HG03103 (cell line): ENCODE results near the gene PIGL.
"Not testable (repeated sequence)": the region's sequence is repeated elsewhere in the genome, so short reads cannot be mapped to it uniquely, and the experiment has no call there.

Source experiments
- ATAC-seq: cut with Tn5 transposase; IDR thresholded peaks from one replicate; pipeline ENCODE4 v1.9.1; 2021; ENCODE audit warnings: low read depth; ENCODE audit not compliant: unreplicated experiment

PIGL gene

DNA sequence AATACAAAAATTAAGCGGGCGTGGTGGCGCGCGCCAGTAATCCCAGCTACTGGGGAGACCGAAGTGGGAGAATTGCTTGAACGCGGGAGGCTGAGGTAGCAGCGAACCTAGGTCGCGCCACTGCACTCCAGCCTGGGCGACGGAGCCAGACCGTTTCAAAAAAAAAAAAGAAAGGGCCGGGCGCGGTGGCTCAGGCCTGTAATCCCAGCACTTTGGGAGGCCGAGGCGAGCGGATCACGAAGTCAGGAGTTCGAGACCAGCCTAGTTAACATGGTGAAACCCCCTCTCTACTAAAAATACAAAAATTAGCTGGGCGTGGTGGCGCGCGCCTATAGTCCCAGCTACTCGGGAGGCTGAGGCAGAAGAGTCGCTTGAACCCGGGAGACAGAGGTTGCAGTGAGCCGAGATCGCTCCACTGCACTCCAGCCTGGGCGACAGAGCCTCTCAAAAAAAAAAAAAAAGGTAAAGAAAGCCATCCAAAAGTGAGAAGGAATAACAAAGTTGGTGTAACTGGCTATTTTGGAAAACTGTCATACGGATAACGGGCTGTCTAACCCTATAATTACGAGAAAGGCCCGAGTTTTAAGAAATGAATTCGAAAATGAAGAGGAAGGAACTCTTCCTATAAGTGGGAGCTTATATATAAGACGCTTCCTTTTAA is 539 bp upstream of the PIGL start:
- not testable (repeated sequence) for ATAC-seq

GRCh38 chr17:16222406-16222805 is 5.4 kb downstream of the PIGL start:
- ATAC-seq: no peak

DNA sequence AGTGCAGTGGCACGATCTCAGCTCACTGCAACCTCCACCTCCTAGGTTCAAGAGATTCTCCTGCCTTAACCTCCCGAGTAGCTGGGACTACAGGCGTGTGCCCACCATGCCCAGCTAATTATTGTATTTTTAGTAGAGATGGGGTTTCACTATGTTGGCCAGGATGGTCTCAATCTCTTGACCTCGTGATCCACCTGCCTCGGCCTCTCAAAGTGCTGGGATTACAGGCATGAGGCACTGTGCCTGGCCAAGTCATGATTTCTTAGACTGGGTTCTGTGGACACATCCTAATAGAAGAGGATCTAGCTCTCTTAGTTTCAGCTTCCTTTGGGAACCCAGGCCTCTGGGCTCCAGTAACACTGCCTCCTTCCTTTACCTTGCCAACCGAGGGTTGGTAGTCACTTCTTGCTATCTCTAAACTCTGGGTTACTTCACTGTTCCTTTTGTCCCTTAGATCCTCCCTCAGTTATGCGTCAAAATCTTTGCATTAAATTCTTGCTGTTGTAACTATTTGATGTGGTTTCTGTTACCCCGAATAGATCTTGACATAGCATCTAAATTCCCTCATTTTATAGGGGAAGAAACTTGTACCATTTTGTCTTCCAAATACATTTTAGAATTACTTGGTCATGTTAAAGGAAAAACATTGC is 13.0 kb downstream of the PIGL start:
- not testable (repeated sequence) for ATAC-seq

GRCh38 chr17:16232391-16232790 is 15.4 kb downstream of the PIGL start:
- ATAC-seq: no peak

DNA sequence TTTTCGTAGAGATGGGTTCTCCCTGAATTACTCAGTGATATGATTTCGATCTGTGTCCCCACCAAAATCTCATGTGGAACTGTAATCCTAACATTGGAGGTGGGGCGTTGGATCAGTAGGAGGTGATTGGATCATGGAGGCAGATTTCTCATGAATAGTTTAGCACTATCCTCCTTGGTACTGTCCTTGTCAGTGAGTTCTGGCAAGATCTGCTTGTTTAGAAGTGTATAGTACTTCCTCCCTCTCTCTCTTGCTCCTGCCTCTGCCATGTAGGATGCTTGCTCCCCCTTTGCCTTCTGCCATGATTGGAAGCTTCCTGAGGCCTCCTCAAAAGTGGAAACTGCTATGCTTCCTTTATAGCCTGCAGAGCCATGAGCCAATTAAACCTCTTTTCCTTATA is 22.9 kb downstream of the PIGL start:
- no peak for ATAC-seq

DNA sequence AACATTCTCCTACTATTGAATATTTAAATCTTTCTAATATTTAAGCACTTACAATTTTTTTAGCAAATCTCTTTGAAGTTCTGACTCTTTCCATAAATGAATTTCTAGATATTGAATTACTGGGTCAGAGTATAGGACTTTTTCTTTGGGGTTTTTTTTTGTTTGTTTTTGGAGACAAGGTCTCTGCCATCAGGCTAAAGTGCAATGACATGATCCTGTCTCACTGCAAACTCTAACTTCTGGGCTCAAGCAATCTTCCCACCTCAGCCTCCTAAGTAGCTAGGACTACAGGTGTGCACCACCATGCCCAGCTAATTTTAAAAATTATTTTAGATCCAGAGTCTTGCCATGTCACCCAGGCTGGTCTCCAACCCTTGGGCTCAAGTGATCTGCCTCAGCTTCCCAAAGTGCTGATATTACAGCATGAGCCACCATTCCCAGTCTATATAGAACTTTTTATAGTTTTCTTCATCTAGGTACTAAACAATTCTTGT is 24.9 kb downstream of the PIGL start:
- no peak for ATAC-seq

- ATAC-seq: no peak
Measured at GRCh38 chr17:16243385-16243784, 26.4 kb downstream of the PIGL start.

DNA sequence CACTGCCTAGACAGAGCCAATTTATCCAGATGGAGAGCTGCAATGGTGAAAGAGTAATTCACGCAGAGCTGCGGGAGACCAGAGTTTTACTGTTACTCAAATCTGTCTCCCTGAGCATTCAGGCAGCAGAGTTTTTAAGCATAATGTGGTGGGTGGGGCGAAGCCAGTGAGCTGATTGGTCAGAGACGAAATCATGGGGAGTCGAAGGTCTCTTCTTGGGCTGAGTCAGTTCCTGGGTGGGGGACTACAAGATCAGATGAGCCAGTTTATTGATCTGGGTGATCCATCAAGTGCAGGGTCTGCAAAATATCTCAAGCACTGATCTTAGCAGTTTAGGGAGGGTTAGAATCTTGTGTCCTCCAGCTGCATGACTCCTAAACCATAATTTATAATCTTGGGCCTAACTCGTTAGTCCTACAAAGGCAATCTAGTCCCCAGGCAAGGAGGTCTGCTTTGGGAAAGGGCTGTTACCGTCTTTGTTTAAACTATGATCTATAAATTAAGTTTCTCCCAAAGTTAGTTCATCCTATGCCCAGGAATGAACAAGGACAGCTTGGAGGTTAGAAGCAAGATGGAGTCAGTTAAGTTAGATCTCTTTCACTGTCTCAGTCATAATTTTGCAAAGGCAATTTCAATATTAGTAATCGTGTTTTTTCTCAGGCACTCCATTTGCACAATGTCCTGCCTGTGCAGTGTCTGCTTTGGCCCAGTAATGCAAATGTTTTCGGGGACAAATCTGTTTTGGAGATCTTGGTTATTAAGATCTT is 27.0 kb downstream of the PIGL start:
- no peak for ATAC-seq

DNA sequence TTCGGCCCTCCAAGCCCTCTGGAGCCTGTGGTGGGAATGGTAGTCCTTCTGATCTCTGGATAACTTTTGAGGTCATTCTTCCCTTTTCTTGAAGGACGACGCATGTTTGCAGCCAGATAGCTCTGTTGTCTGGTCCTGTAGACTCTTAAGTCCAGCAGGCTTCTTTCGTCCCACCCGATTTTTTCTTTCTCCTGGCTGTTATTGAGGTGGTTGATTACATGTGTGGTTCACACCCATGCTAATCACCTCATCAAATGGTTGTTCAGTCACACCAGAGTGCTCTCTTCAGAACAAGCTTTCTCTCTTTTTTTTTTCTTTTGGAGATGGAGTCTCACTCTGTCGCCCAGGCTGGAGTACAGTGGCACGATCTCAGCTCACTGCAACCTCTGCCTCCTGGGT is 30.6 kb downstream of the PIGL start:
- ATAC-seq: no peak

DNA sequence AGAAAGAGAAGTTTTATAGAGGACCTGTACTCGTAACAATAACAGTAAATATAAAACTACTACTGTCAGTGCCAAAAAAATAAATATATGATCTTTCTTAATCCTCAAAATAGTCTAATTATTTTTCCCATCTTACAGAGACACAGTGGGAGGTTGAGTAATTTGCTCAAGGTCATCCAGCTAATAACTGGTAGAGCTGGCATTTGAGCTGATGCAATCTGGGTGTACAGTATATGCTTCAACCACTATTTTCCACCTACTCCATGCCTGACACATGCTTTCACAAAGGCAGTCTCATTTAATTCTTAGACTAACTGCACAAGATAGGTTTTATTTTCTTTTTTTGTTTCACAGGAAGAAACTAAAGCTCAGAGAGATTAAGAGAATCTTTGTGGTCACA is 33.6 kb downstream of the PIGL start:
- no peak for ATAC-seq

DNA sequence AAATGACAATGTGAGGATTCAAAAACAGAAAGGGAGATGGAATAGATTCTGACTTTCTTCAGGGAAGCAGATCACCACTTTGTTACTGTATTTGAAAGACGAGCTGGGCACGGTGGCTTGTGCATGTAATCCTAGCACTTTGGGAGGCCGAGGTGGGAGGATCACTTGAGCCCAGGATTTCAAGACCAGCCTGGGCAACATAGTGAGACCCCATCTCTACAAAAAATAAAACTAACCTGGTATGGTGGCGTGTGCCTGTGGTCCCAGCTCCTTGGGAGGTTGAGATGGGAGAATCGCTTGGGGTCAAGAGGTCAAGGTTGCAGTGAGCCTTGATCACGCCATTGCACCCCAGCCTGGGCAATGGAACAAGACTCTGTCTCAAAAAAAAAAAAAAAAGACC is 34.0 kb downstream of the PIGL start:
- no peak for ATAC-seq

- no peak for ATAC-seq
Measured at GRCh38 chr17:16251556-16251955, 34.5 kb downstream of the PIGL start.

DNA sequence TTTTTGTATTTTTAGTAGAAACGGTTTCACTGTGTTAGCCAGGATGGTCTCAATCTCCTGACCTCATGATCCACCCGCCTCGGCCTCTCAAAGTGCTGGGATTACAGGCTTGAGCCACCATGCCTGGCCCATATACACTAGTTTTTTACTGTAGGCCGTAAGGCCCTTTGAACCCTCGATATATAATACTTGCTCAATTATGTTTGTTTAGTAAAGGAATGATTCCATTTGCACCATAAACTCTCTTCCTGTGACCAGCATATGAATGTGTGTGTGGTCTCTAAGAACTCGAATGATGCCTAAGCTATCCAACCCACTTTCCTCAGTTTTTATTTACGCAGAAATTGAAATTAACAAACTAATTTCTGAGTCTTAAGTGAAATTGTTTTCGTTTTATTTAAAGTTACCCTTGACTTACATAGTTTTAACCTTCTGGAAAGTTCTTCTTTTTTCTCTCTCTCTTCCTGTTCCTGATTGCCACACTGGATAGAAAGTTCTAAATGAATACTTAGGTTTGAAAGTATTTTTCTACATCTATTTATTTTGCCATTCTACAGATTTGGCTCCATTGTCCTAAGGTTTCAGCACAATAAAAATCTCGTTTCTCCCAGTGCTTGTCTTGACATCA is 37.9 kb downstream of the PIGL start:
- no peak for ATAC-seq

DNA sequence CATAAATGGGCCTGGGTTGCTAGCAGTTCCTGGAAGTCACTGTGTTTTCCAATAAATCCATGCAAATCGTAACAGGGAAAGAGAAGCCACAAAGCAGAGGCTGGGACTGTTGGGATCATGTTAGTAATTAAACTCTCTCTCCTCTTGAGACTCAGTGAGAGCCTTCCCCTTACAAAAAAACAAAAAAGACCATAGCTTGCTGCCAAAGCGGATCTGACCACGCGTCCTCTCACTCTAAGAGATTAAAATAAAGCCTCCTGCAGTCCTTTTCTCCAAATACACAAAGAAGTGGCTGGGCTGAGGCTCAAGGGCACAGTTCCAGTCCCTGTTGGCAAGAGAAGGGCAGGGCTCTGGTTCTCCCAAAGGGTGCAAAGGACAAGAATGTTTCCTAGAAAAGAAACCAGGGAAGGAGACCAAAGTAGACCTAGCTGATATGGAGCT is 38.5 kb downstream of the PIGL start:
- no peak for ATAC-seq

DNA sequence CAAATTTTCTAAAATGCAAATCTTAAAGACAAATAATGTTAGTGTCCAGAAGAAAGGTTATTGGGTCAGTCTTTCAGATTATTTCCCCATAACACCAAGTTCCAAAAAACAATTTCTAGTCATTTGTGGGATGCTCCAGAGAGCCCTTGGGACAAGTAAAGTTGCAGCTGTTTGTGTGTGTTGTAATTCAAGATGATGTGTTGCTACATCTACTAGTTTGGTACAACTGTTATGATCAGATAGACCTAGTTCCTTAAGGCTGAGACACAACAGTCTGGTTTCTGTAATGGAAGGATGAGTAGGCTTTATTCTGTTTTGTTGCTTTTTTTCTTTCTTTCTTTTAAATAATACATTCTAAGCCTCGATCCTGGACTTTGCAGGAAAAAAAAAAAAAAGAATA is 41.9 kb downstream of the PIGL start:
- no peak for ATAC-seq

DNA sequence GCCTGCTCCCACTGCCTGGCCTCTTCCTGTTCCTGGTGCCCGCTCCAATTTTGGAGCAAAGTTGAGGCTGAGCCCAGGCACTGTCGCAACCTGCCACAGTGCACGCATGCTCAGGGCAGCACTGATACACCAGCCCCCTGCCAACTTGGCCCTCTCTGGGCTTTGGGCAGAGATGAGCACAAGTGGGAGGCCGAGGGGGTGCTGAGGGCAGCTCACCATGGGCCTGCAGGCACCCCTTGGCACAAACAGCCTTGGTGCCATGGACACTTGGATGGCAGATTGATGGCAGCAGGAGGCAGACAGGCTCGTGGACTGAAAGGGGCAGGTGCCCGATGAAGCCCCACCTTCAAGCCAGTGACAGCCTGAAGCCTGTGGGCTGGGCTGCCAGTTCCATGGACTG is 42.9 kb downstream of the PIGL start:
- no peak for ATAC-seq

- ATAC-seq: no peak
Measured at GRCh38 chr17:16261049-16261448, 44.0 kb downstream of the PIGL start.

DNA sequence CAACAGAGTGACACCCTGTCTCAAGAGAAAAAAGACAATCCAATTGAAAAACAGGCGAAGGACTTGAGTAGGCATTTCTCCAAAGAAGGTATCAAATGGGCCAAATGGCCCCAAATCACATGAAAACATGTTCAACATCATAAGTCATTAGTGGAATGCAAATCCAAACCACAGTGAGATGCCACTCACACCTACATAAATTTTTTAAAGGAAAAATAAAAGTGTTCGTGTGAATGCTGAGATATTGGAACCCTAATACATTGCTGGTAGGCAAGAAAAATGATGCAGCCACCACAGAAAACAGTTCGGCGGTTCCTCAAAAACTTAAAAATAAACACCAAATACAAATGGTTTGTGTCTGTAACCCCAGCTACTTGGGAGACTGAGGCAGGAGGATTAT is 45.2 kb downstream of the PIGL start:
- no peak for ATAC-seq

- no peak for ATAC-seq
Measured at GRCh38 chr17:16267174-16267573, 50.2 kb downstream of the PIGL start.

DNA sequence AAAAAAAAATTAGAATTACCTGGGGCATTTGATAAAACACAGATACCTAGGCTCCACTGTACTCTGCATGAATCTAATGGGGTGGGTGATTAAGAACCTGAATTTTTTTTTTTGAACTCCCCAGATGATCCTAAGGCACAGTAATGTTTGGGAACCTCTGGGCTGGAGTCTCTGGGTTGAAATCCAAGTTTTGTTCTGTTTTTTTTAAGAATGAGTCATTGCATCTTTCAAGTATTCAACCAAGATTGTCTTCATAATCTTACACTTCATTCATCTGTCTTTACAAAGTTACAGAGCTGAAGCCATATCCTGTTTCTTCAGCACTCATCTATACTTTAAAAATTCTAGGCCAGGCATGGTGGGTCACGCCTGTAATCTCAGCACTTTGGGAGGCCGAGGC is 52.6 kb downstream of the PIGL start:
- ATAC-seq: no peak
